HG03066 (cell line): ENCODE results near the gene C2orf92.
"Not testable (repeated sequence)": the region's sequence is repeated elsewhere in the genome, so short reads cannot be mapped to it uniquely, and the experiment has no call there.

Source experiments
- ATAC-seq: cut with Tn5 transposase; IDR thresholded peaks from one replicate; pipeline ENCODE4 v1.9.1; 2021; ENCODE audit warnings: low read depth; ENCODE audit not compliant: unreplicated experiment

C2orf92 gene

DNA sequence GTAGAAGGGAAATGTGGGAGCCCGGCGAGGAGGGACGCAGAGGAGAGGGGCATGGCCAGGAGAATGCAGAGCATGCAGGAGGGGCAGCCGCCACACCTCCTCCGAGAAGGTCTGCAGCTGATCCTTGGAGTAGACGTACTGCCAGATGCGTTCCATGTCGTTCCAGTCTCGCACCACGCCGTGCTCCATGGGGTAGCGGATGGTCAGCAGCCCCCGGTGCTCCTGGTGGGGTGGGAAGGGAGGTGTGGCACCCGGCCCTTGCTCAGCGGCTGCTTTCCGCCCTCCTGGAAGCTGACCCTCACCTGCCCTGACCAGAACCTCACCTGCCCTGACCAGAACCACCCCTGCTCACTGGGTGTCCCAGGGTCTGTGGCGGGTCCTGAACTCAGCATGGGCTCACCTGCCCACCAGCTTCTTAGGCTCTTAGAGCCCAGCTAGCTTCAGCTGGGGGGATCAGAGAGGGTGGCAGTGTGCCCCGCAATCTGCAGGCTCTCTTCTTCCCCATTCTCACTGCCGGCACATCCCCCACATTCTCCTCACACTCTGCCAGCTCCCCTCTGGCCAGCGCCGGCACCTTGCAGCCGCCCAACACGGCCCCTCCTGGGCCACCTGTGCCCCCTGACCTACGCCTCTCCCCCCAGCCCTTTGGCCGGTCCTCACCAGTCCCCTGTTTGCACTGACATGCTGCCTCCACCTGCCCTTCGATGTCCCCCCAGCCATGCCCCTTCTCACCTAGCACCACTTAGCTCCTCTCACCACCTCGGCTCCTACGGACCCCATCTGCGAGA is 10.1 kb upstream of the C2orf92 start:
- ATAC-seq, result no peak

DNA sequence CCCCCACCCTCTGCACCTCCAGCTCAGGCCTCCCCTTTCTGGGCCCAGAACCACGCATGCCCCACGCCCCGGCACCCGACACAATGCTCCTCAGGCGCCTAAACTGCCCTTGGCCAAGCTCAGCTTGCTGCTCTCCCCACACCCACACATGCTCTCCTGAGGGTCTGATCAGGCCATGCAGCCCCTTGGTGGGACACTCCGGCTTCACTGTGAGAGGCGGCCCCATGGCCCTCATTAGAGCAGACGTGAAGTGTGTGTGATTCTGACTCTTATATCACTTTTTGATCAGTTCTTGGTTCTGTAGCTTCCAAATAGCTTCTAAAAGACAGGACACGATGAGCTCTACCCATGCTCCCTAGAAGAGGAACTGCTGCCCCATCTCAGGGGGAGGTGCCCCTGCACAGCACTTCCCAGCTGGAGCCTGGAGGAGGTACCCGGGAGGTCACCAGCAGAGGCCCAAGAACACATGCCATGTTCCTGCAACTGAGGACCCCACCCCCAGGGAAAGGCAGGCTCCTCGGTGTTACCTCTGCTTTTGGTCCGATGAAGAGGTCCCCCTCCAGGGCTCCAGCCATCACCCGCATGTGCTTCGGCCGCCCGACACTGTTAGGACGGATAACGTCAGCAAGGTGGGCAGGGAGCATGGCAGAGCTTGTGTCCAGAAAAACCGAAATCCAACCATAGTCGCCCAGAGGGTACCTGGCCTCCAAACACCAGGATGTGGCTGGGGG is 9.3 kb upstream of the C2orf92 start:
- ATAC-seq, result no peak

DNA sequence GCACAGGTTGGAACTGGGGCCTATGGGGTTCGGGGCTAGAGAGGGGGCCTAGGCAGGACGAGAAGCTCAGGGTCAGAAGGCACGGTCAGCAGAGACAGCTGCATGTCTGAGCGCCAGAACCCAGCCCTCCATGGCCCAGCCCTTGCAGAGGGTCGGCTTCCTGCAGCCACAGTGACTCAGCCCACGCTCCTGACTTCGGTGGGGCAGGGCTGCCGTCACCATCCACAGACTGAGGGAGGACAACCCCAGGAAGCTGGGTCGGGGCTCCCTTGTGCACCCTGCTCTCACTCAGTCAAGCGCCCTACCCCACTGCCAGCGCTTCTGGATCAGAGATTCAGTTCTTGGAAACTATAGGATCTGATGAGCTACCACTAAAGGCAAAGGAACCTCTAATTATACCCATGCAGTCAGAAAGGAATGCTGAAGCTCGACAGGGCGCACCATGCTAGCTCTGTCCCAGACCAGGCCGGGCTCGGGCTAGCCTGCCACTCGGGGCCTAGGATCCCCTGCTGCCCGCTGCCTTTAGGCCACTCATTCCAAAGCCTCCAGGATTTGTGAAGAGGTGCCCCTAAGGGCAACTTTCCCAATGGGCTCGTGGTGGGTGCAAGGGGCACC is 8.6 kb upstream of the C2orf92 start:
- no peak for ATAC-seq

DNA sequence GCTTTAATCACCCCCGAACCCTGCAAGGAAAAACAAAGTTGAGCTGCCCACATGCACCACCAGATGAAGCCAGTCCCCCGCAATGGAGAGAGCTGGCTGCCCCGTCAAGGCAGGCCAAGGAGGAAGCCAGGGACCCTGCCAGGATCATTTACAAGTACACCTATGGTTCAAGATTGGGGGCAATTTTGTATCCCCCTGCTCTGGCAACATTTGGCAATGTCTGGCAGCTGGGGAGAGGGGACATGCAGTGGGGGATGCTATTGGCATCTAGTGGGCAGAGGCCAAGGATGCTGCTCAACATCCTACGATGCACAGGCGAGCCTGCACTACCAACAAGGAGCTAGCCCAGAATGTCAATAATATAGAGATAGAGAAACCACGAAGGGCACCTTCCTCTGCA is 7.6 kb upstream of the C2orf92 start:
- ATAC-seq, result no peak

DNA sequence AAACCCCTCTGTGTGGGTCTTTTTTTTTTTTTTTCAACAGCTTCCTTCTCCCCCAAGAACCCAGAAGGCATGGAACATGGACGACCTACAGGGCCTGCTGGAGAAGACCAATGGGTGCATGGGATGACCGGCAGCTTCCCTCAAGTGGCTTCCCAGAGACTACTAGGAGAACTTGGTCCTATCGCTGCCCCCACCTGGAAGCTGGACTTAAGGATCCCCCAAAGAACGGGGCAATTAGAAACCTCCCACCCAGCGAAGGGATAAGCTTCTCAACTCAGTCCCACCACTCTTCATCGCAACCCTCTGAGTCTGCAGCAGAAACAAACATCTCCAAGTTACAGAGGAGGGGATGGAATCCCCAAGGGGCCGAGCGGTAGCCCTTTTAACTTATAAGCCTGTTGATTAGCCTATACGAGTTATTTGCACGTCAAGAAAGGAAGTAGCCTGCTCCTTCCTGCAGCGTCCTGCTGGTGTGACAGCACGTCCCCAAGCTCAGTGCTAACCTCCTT is 7.1 kb upstream of the C2orf92 start:
- ATAC-seq, result no peak

DNA sequence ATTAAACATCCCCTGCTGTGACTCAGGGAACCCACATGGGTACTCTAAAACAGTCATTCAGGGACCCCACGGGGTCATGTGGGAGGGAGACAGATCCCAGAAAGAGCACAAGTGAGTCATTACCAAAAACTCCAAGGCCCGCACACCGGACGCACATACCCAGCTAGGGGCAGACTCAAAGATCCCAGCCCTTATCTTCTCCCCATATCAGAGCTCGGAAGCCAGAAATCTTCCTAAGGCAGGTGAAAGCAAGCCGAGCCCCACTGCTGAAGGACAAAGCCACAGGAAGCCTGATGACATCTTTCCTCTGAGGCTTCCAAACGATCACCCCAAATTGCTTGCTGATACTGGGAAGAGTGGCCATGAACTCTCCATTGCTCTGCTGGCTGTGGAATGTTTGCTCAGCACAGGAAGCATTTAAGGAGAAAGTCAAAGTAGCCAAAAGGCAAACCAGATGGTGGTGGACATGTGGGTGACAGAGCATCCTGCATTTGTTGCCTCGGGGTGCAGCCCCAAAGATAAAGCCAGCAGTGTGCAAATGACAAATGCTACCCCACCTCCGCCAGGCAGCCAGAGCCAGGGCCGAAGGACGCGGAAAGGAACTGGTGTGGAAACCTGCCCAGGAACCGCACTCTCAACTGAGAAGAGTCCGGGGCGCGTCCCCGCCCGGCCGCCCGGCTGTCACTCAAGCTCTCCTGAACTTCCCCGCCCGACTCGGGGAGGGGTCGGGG is 6.5 kb upstream of the C2orf92 start:
- peak; percentile 43 for ATAC-seq

DNA sequence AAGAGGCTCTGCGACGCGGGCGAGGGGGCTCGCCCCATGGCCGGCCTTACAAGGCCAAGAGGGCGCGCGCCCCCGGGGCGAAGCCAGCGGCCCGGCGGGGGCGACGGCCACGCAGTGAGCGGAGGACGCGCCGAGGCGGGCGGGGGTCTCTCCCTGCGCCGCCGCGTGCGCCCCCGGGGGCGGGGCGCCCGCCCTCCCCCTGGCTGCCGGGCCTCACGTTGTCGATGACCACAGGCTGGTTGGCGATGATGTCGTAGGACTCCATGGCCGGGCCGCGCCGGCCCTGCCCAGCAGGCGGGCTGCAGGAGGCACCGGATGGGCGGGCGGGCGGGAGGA is 5.9 kb upstream of the C2orf92 start:
- ATAC-seq, result peak; percentile 8

DNA sequence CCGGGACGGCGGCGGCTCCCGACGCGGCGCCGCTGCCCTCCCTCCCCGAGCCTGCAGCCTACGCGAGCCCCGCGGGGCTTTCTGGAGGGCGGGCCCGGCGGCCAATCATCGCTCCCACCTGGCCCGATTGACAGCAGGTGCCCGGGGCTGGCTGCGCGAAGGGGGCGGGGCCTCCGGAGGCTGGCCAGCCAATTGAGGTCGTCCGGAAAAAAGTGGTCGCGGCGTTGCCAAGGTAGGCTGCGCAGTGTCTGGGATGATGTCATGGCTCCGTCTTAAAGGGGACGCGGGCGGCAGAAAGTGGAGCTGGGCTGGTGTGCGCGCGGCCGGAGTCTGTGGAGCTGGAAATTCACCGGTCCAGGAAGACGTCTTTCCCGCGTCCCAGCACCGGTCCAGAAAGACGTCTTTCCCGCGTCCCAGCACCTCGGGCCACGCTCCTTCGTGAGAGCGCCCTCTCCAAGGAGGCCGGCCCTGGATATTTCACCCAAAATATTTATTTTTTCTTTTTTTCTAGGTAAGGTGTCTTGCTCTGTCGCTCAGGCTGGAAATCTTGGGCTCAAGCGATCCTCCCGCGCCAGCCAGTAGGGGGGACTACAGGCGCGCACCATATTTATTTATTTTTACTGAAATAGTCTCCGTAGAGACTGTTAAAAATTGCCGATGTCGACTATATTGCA is 5.4 kb upstream of the C2orf92 start, which contains the start of gene ACTR1B:
TSS of gene ACTR1B (minus strand) at position 83 of the 674 bp plus-strand sequence. CDS start 154 bp downstream, outside the sequence.
- peak; percentile 86 for ATAC-seq

DNA sequence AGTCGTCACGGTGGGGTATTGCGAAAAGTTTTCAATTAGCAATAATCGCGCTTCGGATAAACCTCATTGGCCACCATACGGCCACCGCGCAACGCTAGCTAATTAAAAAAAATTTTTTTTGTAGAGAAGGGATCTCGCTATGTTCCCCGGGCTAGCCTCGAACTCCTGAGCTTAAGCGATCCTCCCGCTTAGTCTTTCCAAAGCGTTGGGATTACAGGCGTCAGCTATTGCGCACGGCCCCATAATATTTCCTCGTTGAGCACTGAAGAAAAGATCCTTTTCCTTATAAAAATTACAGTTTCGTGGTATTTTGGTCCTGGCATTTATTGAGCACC is 4.9 kb upstream of the C2orf92 start:
- no peak for ATAC-seq

DNA sequence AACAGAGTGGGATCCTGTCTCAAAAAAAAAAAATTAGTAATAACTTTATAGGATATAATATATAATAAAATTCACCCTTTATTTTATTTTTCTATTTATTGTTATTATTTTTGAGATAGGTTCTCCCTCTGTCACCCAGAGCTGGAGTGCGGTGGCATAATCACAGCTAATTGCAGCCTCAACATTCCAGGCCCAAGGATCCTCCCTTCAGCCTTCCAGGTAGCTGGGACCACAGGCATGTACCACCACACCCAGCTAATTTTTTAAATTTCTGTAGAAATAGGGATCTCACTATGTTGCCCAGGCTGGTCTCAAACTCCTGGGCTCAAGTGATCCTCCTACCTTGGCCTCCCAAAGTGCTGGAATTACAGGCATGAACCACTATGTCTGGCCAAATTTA is 958 bp downstream of the C2orf92 start:
- ATAC-seq, result no peak

DNA sequence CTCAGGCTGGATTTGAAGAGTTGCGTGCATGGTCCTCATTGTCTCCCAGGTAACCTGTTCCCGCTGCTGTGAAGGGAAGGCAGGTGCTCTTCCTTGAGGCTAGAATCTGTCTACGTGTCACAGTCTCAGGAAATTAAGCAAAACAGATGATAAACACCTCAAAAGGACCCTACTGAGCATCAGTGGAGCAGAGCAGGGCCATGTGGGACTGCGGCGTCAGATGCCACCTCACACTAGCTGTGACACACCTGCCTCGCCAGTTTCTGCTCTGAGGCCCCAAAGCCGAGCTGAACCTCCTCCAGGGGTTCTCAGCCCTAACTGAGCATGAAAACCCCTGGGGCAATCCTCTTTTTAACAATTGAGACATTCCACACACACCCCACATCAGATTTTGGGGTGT is 2.0 kb downstream of the C2orf92 start:
- ATAC-seq, result no peak

DNA sequence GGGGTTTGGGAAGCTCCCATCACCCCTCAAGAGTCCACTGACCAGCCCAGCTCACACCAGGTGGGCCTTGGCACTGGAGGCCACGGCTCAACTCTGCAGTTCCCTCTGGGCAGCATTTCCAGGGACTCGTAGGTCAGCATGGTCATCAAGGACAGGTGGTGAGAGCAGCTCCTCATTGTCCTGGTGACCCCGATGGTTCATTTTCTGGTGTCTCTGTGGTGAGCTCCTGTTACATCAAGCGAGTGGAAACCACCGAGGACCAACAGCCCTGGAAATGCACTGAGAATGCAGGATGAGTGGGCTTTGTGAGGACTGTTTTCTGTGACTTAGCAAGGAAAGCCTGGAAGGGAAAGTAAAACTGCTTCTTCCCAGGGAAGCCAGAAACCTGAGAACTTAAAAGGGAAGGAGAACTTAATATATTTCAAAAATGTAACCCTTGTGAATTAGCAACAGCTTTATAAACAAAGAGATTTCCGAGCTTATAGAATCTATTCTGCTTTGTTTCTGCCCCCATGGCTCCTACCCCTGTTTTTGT is 3.2 kb downstream of the C2orf92 start:
- not testable (repeated sequence) for ATAC-seq

DNA sequence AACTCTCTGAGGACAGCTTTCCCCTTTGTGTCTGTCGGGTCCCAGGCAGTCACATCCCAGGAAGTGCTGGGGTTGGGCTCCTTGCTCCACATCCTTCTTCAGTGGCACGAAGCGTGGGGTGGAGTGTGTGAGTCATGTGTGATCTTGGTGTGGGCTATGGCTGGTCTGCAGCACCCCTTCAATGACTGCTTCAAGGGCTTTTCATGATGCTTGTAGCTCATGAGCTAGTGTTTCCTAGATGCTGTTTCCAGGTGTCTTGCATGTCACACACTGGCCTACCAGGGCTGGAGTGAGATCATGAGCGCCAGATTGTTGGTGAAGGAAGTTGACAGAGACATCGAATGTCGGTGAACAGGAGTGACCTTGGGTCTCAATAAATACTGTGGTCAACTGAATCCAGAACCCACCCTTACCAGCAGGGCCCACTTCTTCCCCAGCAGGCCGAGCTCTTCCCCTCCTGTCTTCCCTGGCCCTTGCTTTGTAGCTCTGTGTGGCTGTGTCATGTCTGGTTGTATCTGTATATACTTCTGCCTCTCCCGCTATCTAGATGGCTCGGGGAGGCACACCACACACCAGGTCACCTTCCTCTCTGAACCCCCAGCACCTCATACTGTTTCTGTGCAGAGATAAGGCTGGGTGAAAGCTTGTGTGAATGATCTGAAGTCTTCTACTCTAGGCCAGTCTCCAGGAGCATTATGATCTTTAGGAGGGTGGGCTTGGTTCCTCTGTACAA is 3.8 kb downstream of the C2orf92 start:
- no peak for ATAC-seq

DNA sequence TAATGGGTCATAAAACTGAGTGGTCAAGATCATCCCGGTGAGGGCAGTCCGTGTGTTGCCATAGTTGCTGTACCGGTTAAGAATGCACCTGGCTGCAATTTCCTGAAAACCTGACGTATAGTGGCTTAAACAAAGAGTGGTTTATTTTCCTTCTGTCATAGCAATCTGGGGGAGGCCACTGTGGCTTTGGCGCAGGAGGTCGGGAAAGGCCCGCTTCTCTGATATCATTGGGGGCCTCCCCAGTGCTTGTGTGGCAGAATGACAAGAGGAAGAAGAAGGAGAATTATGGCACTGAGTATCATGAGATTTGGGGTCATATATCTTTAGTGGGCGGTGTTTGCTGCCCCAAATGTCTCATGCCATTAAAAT is 4.4 kb downstream of the C2orf92 start:
- ATAC-seq, result no peak

DNA sequence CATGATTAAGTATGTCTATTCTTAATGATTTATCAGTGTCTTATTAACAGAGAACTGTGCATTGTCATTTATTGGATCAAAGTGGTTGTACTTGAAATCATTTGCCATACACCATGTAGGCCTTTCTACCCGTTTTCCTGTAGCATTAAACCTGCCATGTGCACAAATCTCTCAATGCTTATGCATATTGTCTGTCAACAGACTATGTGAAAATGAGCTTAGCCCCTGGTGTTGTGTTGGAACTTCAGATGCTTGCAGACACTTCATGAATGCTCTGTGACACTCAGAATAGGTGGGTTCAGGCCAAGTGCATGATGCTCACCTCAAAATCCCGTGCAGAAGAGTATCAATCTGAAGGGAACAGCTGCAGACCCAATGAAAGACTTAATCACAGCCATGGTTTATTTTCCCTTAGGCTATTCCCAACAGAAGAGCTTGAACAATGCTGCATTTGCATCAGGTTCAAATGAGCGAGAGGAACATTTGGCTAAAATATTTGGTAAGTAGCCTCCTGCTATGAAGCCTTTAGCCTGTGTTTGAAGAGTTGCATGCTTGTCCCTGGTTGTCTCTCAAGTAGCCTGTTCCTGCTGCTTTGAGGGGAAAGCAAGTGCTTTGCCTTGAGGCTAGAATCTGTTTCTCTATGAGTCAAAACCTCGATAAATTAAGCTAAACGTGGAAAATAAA is 6.1 kb downstream of the C2orf92 start:
- no peak for ATAC-seq

DNA sequence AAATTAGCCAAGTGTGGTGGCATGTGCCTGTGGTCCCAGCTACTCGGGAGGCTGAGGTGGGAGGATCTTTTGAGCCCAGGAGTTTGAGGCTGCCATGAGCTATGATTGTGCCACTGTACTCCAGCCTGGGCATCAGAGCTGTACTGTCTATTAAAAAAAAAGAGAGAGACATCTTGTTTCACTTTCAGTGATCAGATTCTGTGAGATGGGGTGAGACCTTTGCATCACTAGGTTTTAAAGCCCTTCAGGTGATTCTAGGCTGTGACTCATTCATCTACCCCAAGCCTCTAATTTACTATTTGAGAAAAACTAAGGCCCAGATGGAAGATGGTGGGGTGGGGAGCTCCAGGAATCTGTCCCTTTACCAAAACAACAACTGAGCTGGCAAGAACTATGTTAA is 7.1 kb downstream of the C2orf92 start:
- ATAC-seq, result no peak

DNA sequence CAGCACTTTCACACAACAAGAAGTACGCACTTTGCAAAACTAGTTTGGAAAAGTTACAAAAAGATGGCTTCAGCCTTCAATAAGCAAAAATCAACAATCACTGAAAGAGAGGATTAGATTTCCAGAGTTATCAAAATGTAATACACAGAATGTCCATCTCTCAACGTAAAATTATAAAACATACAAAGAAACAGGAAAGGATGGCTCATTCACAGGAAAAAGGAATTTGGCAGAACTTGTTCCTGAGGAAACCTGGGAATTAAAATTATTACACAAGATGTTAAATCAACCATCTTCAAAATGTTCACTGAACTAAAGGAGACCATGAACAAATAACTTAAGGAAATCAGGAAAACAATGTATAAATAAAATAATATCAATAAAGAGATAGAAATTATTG is 8.0 kb downstream of the C2orf92 start:
- no peak for ATAC-seq

DNA sequence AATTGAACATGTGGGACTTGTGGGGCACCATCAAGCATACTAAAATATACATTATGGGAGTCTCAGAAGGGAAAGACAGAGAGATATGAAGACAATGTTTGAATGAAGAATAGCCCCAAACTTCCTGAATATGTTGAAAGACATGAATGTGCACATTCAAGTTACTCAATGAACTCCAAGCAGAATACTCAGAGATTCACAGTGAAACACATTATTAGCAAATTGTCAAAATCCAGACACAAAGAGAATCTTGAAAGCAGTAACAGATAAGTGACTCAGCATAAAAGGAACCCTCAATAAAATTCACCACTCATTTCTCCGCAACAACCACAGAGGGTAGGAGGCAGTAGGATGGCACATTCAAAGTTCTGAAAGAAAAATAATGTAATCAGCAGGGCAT is 8.8 kb downstream of the C2orf92 start:
- no peak for ATAC-seq

DNA sequence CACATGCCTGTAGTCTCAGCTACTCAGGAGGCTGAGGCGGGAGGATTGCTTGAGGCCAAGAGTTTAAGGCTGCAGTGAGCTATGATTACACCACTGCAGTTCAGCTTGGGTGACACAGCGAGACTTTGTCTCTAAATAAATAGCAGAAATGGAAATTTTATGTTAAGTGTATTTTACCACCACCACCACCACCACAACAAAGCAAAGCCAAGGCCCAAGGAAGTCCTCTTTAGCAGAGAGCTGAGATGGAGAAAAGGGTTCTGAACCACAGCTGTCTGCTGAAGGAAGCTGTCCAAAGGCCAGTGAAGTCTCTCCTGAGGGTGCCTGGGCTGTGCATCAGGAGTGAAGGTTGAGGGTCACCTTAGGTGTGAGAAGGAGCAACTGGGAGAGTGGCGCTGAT is 17.7 kb downstream of the C2orf92 start:
- ATAC-seq, result not testable (repeated sequence)
